CD4-positive, alpha-beta T cell treated with Interleukin-4 for 1 hour (primary cell): ENCODE results near the gene EEFSEC.

Source experiments
- DNase-seq, 2 donors: peaks; one replicate each; pipeline ENCODE4 v3.0.0-alpha.2; 2020 to 2022

Gene EEFSEC

GRCh38 chr3:128247666-128248409 lies 94.6 kb downstream of the EEFSEC start:
- DNase-seq = no peak

GRCh38 chr3:128252083-128252482 lies 98.8 kb downstream of the EEFSEC start:
- DNase-seq = no peak

GRCh38 chr3:128253150-128253549 lies 99.9 kb downstream of the EEFSEC start:
- no peak for DNase-seq

GRCh38 chr3:128254066-128254590 lies 100.8 kb downstream of the EEFSEC start:
- no peak for DNase-seq

GRCh38 chr3:128254967-128255366 lies 101.7 kb downstream of the EEFSEC start:
- DNase-seq = no peak

GRCh38 chr3:128256131-128256530 lies 102.8 kb downstream of the EEFSEC start:
- DNase-seq = no peak

- DNase-seq = no peak
These were observed 104.4 kb downstream of the EEFSEC start for GRCh38 chr3:128257632-128258031.

GRCh38 chr3:128260275-128260674 lies 107.0 kb downstream of the EEFSEC start:
- no peak for DNase-seq

- DNase-seq = no peak
These were observed 109.2 kb downstream of the EEFSEC start for GRCh38 chr3:128262457-128262856.

GRCh38 chr3:128263118-128263517 lies 109.8 kb downstream of the EEFSEC start:
- no peak for DNase-seq

- no peak for DNase-seq
These were observed 110.7 kb downstream of the EEFSEC start for GRCh38 chr3:128263946-128264345.

- no peak for DNase-seq
These were observed 113.2 kb downstream of the EEFSEC start for GRCh38 chr3:128266453-128266852.

- no peak for DNase-seq
These were observed 114.3 kb downstream of the EEFSEC start for GRCh38 chr3:128267541-128267940.

GRCh38 chr3:128269006-128269775 lies 115.9 kb downstream of the EEFSEC start:
- no peak for DNase-seq

GRCh38 chr3:128269796-128270195 lies 116.5 kb downstream of the EEFSEC start:
- no peak for DNase-seq

- DNase-seq = no peak
These were observed 117.5 kb downstream of the EEFSEC start for GRCh38 chr3:128270559-128271492.

GRCh38 chr3:128271536-128272332 lies 118.5 kb downstream of the EEFSEC start:
- DNase-seq = no peak

- no peak for DNase-seq
These were observed 120.0 kb downstream of the EEFSEC start for GRCh38 chr3:128273109-128273840.

GRCh38 chr3:128273841-128274573 lies 120.7 kb downstream of the EEFSEC start:
- DNase-seq = no peak

GRCh38 chr3:128274837-128275236 lies 121.6 kb downstream of the EEFSEC start:
- DNase-seq = no peak
